Activated T-cell treated with anti-CD3 and anti-CD28 coated beads for 4 hours (primary cell): ENCODE results near the gene UGGT2.
"Not testable (repeated sequence)": the region's sequence is repeated elsewhere in the genome, so short reads cannot be mapped to it uniquely, and the experiment has no call there.

Source experiments
- DNase-seq: peaks from one replicate; pipeline ENCODE4 v3.0.0-alpha.2; 2020

Gene UGGT2, protein sequence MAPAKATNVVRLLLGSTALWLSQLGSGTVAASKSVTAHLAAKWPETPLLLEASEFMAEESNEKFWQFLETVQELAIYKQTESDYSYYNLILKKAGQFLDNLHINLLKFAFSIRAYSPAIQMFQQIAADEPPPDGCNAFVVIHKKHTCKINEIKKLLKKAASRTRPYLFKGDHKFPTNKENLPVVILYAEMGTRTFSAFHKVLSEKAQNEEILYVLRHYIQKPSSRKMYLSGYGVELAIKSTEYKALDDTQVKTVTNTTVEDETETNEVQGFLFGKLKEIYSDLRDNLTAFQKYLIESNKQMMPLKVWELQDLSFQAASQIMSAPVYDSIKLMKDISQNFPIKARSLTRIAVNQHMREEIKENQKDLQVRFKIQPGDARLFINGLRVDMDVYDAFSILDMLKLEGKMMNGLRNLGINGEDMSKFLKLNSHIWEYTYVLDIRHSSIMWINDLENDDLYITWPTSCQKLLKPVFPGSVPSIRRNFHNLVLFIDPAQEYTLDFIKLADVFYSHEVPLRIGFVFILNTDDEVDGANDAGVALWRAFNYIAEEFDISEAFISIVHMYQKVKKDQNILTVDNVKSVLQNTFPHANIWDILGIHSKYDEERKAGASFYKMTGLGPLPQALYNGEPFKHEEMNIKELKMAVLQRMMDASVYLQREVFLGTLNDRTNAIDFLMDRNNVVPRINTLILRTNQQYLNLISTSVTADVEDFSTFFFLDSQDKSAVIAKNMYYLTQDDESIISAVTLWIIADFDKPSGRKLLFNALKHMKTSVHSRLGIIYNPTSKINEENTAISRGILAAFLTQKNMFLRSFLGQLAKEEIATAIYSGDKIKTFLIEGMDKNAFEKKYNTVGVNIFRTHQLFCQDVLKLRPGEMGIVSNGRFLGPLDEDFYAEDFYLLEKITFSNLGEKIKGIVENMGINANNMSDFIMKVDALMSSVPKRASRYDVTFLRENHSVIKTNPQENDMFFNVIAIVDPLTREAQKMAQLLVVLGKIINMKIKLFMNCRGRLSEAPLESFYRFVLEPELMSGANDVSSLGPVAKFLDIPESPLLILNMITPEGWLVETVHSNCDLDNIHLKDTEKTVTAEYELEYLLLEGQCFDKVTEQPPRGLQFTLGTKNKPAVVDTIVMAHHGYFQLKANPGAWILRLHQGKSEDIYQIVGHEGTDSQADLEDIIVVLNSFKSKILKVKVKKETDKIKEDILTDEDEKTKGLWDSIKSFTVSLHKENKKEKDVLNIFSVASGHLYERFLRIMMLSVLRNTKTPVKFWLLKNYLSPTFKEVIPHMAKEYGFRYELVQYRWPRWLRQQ (N-terminal part only)

DNA sequence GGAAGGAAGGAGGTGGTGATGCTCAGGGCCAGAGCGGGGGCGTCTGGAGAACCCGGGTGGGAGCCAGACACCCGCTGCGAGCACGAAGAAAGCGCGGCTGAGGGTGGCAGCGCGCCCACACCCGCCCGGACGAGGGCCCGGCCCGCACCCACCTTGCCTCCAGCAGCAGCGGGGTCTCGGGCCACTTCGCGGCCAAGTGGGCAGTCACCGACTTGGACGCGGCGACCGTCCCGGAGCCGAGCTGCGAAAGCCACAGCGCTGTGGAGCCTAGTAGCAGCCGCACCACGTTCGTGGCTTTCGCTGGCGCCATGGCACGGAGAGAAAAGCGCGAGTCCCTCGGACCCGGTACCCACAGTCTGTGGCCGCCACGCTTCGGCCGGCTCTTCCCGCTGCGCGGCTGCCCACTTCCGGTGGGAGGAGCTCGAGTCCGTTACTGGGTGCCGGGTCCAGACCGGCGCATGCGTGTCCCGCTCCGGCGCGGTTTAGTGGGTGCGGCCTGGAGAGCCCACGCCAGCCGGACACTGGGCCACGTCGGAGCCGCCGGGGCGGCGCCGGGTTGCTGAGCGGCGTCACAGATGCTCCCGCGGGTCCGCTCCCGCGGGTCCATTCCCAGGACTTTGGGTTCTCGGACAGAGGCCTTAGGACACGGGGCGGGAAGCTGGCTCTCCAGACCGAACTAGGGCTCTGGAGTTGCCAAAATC, at the start of gene UGGT2:
UGGT2 (minus strand) TSS at position 399 of the 701 bp plus-strand sequence; CDS start at position 310, 89 bp downstream.
- no peak for DNase-seq

DNA sequence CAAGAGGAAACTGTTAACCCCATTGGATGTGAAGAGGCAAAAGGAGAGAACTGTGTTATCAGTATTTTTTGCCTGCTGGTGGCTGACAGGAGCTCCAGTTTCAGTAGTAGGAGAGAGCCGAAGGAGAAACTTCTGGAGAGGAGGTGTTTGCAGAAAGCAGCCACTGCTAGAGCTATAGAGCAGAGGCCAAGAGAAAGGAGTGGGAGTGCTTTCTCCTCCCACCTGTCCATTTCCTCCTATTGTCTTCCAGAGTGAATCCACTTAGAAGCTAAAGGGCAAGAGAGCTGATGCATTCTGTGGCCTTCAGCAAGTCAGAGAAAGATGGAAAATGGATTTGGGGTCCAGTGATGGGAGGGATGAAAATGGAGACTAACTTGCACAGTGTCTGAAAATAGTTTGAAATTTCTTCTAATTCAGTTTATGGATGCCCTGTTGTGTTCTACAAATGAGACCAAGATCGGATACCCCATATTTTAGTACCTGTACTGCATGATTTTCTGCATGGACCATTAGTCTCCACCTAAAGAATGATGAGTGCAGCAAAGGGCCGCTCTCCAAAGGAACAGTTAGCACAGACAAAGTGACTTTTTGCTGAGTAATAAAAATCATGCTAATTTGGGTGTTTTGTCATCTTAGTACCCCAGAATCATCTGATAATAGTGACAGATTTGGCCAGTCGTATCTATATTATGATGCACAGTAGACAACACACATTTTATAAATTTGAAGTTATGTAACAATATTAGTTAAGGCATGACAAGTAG, 47.4 kb upstream of the UGGT2 start:
- DNase-seq: no peak

DNA sequence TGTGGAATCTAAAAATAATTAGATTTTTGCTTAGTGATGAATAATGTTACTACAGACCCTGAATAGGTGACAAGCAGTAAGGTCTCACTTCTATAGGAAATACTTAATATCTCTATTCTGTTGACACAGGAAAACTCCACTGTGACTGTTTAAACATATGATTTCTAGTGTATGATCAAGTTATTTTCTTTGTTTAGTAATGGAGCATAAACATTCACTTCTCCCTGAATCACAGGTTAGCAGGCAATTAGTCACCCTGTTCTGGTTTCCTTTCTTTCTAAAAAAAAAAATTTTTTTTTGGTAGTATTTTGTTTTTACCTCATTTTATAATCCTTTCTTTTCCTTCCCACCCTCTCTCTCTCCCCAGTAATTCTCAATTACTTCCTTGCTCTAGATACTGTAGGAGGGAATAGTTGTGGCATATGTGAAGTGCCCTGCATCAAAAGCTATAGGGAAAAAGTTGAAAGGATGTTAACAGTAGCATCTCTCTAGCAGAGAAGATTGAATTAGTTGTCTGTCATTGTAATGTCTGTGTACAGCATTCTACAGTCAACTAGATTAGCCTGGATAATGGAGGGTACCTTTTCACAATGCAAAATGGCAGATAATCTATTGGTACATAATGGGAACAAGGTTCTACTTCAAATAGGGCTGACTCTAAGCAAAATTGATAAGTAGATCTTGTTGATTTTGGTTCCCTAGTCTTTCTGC, 40.2 kb upstream of the UGGT2 start:
- DNase-seq: no peak

DNA sequence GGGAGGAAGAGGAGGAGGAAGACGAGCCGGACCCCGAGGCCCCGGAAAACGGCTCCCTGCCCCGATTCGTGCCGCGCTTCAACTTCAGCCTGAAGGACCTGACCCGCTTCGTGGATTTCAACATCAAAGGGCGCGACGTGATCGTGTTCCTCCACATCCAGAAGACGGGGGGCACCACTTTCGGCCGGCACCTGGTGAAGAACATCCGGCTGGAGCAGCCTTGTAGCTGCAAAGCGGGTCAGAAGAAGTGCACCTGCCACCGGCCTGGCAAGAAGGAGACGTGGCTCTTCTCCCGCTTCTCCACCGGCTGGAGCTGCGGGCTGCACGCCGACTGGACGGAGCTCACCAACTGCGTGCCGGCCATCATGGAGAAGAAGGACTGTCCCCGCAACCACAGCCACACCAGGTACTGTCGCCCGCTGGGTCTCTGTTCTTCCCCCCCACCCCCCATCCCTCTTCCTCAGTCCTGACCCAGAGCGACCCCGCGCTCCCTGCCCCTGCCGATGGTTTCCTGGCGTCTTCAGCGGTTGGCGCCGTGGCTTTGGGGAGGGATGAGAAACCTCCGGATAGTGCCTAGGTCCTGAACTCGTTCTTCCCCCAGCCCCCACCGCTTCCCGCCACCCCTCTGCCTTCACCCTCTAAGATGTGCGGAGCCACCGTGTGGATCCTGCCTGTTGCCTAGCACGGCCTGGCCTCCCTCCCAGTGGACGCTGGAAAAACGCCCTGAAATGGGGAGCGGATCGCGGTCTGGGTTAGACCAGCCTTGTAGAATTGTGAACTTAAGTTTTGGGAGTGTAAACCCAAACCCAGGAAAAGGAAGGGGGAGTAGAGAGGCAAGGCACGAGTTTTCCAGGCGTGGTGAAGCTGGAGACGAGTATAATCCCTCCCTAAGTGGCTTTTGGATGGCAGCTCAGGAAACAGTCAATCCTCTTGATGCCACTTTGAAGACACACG, 38.2 kb upstream of the UGGT2 start:
- no peak for DNase-seq

DNA sequence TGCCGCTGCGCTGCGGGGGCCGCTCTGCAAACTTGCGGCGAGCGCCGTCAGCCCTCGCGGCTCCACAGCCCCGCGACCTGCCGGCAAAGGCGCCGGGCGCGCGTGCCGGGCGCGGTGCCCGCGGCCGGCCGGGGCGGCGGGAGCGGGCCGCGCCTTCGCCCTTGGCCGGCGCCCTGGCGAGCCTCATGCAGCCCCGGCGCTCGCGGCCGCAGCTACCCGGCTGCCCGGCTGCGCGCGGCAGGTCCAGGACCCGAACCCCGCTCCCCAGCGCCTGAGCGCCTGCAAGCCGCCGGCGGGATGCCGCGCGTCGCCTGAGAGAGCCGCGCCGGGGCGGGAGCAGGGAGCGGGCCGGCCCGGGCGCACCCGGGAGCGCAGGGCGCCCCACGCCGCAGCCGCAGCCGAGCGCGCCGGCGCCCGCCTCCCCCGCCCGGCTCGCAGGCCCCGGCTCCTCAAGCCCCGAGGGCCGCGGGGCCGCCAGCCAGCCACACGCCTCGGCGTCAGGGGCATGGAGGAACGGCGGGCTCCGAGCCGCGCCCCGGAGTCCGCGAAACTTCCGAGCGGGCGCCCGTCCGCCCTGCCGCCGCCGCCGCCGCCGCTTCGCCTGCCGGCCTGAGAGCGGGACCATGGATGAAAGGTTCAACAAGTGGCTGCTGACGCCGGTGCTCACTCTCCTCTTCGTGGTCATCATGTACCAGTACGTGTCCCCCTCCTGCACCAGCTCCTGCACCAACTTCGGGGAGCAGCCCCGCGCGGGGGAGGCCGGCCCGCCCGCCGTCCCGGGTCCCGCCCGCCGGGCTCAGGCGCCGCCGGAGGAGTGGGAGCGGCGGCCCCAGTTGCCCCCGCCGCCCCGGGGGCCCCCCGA, 37.3 kb upstream of the UGGT2 start:
- DNase-seq: no peak

DNA sequence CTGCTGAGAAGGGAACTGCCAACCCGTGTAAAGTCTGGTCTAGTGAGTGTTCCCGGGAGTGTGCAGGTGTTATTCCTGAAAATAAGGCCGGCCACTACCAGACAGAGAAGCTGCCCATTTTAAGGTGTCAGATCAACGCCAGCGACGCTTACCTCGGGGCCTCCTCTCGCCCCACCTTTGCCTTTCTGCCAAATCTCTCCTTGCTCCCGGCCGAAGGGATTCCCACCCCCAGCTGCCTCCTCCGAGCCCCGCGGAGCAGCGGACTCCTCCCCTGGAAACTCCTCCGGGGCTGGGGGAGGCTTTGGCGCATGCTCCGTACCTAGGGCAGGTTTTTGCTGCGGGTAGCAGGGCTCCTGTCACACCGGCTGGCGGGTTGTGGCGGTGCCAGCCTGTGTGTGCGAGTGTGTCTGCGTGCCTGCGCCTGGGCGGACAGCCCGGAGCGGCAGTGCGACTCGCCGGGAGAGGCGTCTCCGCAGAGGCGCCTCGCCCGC, 36.6 kb upstream of the UGGT2 start, which contains the start of gene HS6ST3:
HS6ST3 (plus strand) TSS at position 359 of the 491 bp plus-strand sequence.
- DNase-seq: no peak

DNA sequence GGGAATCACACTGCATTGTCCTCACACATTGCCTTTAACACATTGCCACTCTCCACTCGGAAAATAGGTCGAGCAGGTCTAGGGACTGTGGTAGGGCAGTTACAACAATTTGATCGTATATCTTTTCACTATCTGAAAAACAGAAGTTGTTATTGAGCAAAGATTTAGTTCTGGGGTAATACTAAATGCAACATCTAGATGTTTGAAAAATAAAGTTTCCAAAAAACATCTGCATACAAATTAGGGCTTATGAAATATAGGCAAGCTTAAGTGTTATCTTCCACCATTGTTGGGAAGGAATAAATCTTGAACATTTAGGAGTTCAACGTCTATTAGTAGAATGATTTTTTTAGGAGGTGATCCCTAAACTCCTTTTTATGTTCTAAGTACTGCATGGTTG, 35.9 kb upstream of the UGGT2 start:
- no peak for DNase-seq

DNA sequence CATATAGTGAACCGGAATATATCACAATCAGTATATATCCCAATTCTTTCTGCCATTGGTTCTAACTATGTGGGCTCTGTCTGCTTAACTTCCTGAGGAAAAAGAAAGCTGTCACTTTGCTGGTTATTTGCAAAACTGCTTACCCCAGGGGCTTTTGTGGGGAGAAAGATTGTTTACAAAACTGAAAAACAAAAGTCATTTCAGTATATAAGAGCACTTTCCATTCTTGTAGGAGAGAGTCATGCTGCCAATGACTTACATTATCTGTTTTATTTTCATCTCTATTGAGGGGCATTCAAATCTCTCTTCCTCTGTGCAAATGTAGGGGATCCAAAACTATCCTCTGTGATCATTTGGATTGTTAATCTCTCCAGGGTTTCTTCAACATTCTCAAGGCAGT, 33.5 kb upstream of the UGGT2 start:
- no peak for DNase-seq

DNA sequence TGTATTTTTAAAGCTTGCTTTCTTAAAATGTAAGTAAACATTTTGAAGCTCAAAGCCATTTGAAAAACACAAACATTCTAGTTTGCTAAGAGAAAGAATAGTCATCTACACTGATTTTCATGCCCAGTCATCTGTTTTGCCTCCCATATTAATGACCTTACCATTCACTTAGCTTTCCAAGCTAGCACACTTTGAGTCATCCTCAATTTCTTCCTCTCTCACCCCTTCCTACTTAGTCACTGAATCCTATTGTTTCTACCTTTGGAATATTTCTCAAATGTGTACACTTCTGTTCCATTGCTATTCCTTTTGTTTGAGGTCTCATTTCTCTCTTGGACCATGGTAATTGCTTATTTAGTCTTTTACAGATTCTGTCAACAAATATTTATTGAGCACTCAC, 29.4 kb upstream of the UGGT2 start:
- DNase-seq: no peak

DNA sequence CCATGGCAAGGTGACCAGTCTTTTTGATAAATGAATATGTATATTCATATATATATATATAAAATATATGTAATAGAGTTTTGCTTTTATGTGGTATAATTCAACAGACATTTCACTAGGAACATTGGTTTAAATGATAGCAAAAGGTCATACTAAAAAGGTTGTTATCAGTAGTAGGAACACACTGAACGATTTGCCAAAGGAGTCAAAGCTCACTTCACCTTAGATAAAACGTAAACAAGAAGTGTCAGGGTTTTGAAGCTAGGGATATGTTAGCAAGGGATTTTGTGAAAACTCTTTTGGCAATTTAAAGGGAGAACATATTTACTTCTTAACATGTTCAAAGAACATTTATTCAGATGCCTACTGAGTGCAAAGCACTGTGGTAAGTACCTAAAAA, 28.7 kb upstream of the UGGT2 start:
- no peak for DNase-seq

DNA sequence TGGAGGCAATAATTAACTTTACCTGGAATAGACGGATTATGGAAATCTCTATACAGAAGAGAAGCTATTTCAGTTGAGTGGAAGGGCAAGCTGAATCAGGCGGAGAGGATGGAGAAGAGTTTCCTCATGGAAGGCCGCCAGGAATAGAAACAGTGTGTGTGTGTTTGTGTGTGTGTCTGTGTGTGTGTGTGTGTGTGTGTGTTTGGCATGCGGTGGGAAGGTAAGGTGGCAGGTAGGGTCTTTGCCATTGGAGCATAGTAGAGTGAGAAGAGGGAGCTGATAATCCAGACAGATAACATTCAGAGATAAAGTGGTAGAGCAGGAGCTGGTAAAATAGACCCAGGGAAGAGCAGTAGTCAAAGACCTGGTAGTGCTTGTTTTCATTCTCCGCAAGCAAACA, 27.5 kb upstream of the UGGT2 start:
- DNase-seq: no peak

DNA sequence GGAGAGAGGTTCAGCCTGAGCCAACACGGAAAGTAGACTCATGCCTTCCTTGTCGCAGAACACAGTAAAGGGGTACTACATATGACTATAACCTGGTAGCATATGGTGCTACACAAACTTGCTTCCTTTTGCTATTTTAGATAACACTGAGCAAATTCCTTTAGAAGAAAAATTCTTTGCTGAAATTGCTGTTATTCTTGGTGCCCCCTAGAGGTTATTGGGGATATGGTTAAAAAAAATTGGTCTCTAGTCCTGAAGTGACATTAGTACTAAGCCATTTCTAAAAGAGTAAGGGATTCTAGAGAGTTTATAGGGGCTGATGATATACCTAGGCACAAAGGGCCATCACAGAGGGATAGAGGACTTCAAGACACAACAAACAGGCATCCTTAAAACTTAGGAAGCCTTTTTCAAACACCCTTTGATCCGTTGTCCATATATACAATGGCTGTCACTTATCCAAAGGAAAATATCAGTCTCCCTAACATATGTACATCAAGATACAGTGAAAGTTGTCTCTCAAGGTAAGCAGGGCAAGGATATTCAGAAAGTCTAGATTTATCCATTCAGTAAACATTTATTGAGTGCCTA, 22.8 kb upstream of the UGGT2 start:
- DNase-seq: no peak

DNA sequence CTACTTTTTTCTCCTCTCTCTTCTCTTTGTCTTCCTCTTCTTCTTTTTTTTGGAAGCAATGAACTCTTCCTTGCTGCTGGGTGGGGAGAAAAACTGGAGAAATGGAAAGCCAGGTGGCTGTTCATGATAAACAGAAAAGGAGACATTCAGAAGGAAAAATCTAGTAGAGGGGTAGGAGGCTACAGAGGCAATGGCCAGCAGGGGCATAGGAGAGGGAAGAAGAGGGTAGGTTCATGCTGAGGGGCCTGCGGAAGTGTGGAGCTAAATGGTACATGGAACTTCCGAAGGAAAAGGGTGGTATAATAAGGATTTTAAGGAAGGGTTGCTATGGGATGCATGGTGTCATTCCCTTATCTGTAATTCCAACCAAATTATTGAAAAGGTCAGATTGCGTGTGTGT, 19.2 kb upstream of the UGGT2 start:
- DNase-seq: no peak

DNA sequence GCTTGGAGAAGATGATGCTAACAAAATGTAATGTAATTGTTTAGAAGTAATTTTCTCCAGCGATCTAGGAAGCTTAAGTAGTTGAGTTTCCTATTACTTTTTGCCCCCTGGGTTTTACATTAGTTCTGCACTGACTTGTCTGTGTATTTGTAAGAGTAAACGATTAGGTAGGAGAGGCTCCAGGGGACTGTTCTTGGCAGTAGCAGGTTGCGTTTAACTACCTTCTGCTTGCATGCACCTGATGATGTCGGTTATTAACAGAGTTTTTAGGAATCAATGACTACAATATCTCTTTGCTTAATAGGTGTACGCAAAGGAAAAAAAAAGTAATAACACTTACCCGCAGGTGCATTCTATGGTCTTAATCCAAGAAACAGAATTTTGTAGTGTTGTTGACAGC, 18.3 kb upstream of the UGGT2 start:
- DNase-seq: no peak

DNA sequence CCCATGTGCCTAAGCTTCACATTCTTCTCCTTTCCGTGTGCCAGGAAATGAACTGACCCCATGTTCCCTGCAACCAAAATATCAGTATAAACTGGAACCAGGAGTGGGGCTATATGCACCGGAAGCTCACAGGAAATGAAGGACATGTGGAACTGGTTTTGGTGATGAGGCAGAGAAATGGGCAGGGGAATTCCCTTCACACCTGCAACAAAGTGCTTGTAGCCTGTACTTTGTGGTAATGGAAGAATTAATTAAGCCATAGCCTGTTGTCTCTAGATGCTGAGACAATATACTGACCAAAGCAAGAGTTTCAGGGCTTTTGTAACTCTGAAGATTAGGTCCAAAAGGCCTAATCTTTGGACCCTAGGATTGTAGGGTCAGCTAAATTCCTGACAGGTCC, 15.5 kb upstream of the UGGT2 start:
- DNase-seq: no peak

DNA sequence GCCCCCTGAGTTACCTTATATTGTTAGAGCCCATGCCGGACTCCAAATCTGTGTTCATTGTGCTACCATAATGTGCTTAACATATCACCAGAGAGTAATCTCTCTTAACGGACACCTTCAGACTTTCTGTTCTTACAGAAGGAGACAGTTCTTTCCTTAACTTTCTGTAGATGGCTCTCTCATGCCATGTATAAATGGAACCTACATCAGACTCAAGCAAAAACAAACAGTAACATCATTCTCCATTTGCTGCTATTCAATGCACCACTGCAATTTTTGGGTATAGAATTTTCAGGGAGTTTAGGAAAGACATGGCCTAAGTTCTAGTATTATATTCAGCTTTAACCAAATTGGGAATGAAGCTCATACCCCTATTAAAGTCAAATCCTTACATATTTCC, 12.6 kb upstream of the UGGT2 start:
- no peak for DNase-seq

DNA sequence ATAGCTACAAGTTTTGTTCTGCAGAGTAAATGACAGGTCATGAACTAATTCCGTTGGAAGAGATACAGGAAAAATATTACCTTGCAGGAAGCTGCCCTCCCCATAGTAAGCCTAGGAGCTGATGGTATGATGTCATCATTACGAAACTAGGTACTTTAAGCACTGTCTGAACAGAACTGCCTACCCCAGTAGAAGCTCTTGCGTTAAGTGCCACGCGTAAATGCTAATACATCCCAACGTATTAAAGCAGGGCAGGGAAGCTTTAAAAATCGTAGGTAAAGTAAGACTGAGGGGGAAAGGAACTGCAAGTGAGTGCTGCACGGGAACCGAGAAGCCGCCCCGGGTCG, 572 bp downstream of the UGGT2 start:
- DNase-seq: no peak

DNA sequence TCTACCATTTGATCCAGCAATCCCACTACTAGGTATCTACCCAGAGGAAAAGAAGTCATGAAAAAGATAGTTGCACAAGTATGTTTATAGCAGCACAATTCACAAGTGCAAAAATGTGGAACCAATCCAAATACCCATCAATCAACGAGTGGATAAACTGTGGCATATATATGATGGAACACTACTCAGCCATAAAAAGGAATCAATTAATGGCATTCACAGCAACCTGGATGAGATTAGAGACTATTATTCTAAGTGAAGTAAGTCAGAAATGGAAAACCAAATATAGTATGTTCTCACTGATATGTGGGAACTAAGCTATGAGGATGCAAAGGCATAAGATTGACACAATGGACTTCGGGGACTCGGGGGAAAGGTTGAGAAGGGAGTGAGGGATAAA, 1.3 kb downstream of the UGGT2 start:
- DNase-seq: not testable (repeated sequence)
